Activated CD8-positive, alpha-beta memory T cell treated with anti-CD3 and anti-CD28 coated beads for 48 hours (primary cell): Measurements from ENCODE around the gene ZNF292.
"Not testable (repeated sequence)": the region's sequence is repeated elsewhere in the genome, so short reads cannot be mapped to it uniquely, and the experiment has no call there.

ENCODE experiments used
- DNase-seq, 3 experiments: peaks; one replicate each; pipeline ENCODE4 v3.0.0-alpha.2; 2020; ENCODE audit warnings: low read depth in 2 of 3, low spot score in 2 of 3

Gene ZNF292

DNA sequence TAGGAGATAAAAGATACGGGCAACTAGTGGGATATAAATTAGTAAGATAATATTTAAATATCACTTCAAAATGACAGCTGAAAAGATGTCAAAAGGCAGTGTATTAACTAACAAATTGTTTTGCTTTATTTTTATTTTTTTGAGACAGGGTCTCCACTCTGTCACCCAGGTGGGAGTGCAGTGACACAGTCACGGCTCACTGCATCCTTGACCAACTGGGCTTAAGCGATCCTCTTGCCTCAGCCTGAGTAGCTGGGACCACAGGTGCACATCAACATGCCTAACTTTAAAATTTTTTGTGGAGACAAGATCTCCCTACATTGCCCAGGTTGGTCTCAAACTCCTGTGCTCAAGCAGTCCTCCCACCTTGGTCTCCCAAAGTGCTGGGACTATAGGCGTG, 5.9 kb downstream of the ZNF292 start:
- DNase-seq, result no peak

DNA sequence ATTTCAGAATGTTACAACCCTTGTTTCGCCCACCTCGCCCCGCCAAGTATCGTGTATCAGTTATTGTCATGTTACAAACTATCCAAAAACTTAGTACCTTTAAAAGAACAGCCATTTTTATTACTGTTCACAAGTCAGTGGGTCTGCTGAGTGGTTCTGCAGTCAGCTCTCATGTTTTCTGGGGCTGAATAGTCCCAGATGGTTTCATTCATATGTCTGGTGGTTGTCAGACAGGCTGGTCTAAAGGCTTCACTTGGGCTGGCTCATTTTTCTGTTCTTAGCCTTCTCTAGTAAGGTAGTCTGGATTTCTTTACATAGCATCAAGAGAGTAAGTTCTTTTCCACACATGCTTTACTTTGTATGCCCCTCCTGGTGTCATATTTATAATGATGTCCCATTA, 8.6 kb downstream of the ZNF292 start:
- no peak for DNase-seq

DNA sequence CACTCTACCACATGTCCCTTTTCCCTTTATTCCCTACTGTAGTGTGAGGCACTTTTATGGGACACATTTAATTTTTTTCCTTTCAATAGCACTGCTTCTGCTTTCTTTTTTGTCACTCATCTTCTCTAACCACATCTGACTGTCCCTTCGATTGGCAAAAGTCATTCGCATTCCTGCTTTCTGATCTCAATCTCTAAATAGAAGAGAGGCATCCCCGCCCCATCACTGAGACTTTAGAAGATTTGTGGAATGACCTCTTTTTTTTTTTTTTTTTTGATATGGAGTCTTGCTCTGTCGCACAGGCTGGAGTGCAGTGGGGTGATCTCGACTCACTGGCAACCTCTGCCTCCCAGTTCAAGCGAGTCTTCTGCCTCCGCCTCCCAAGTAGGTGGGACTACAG, 9.1 kb downstream of the ZNF292 start:
- DNase-seq, result no peak

DNA sequence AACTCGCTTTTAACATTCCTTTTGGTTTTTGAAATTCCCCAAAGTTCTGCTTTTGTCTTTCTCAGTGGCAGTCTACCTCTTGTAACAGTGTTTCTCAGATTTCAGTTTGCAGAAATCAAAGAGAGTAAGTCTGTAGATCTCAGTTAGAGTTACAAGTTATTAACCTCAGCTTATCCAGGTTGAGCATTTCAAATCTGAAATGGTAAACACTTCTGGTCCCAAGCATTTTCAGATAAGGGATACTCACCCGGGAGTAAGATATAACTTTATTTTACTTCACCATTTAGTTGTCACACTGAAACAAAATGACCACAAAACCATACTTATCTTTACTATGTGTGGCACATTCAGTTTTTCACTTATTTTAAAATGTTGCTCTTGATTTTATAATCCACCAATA, 9.8 kb downstream of the ZNF292 start:
- no peak for DNase-seq

DNA sequence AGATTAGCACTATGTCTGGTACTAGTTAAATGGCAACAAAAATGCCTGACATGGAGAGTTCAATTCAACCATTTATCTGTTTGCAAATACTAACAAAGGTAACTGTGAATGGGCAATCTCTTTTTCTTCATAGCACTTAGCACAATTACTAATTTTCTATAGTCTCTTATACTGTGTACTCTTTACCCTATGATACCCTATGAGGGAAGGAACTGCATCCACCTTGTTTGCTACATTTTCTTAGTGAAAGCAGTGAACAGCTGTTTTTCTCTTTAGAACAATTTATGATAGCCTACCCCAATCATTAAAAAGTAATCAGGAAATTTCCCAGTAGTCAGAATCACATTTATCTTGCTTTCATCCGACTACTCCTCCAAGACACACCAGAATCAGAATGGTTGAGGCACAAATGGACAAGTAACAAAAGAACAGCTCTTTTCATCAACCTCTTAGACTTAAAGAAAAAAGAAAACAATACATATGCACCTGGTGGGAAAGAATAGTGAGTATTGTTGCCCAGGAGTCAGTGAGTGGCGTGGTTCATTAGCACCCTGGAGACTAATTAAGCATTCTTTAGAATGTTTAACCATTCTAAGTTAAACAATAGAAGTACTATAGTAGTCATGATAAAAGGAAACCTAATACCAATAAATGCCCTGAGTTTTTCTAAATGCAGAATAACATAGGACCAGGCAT, 16.7 kb downstream of the ZNF292 start:
- DNase-seq, result no peak

DNA sequence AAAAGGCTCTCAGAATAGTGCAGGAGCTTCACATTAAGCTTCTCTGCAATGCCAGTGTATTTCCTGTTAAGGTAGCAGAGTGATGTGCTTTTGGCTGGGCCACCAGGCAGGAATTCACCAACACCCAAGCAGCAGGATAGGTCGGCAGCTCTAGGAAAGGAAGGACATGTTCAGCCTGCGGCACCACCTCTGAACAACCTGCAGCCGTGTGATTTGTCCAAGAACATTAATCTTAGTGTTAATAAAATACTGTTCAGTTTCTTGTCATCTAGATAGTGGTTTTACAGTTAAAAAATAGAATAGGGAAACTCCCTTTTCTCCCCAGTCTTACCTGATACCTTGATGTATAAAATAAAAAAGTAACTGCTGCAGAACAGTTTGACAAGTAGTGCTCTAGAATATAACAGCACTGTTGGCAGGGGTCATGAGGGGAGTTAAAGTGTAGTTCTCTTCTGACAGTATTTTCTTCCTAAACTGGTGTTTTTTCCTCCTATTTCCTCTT, 18.8 kb downstream of the ZNF292 start:
- no peak for DNase-seq

DNA sequence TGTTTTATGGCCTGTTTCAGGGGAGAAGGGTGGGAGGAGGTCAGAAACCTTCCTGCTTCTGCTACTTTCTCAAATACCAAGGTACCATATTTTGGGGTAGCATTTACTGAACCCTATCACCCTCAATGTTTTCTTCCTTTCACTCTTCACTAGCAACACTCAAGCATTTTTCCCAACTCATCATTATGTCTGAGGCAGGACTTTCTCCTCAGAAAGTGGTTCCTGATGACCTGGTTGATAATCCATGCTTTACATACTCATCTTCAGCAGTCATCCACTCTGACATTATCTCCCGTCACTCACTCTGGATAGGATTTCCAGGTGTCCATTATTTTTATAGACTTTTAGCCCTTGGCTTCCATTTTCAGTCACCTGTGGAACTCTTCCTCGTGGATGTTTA, 21.1 kb downstream of the ZNF292 start:
- no peak for DNase-seq

DNA sequence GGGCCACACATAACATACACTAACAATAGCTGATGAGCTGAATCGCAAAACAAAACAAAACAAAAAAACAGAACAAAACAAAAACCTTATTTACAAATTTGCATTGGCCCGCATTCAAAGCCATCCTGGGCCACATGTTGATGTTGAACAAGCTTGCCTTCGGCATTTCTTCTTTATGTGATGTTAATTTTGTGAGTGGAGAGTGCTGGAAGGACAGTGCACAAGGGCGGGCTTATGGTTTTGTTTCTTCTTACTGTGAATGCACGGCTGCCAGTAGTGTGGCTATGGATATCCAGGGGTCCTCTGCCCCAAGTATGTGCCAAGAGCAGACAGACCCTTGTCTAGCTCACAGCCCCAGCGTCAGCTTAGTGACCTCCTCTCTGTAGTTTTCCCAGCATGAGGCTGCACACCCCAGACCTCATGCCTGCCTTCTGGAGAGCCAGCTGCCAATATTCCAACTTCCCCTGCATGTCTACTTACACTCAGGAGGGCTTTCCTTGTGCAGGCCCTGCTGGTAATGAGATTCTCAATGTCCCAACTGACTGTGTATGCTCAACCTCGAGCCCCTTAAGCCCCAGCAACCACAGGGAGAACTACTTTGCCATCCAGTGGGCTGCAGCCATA, 24.9 kb downstream of the ZNF292 start:
- DNase-seq, result no peak

DNA sequence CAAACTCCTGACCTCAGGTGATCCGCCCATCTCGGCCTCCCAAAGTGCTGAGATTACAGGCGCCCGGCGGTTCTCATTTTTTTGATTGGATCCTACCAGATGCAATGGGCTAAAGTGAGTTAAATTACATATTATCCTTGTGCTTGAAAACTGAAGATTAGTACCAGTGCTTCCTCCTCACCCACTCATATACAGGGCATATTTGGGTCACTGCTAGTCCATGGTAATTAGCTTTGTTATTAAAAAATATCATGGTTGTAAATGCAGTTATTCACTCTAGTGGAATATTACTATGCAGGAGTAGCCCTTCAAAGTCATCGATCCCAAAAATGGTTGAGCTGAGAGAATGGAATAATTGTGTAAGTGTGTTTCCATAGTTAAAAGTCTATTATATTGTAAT, 26.5 kb downstream of the ZNF292 start:
- DNase-seq, result no peak

DNA sequence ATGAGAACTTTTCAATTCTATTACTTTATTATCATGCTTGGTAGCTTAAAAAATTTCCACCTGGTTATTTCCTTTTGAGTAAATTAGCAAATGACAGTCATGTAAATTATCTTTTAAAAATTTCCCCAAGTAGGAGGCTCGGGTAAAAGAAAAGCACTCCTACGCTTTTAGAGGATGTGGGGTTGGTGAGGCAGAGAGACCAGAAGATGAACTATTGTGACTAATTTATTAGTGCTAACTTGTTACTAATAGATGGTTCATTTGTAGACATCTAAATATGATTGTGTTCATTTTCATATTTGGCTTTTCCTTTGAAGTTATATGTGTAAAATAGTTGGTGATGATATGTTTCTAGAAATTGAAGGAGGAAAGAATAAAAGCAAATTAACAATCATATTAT, 27.0 kb downstream of the ZNF292 start:
- DNase-seq, result no peak

DNA sequence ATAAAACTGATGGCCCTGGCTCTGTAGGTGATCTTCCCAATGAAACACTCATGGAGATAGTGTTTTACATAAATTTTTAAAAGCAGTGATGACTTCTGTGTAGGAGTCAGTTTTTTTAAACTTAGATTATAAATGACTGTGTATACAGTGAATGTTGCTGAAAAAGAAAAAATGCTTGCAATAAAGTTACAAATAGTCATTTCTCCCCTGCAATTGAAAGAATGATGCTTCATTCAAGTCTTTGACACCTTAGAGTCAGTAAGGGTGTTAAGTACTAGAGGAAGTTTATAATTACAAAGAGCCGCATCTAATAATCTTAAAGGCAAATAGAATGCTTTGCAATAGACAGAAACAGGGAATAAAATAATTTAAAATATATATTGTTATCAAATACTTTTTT, 27.6 kb downstream of the ZNF292 start:
- DNase-seq, result no peak

DNA sequence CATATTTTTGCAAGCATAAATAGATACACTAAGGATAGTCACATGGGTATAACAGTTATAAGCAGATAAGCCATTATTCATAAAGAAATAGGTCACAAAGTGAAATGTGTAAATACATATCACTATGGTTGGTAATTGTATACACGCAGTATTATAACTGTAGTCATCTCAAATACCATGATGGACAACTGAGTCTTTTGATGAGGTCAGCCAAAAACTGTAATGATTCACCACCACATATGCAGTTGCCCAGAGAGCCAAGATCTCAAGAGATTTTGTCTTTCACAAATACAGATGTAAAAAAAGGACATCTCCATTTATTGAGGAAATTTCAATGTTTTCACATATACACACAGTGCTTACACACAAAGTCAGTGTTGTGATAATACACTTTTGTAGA, 28.3 kb downstream of the ZNF292 start:
- no peak for DNase-seq

DNA sequence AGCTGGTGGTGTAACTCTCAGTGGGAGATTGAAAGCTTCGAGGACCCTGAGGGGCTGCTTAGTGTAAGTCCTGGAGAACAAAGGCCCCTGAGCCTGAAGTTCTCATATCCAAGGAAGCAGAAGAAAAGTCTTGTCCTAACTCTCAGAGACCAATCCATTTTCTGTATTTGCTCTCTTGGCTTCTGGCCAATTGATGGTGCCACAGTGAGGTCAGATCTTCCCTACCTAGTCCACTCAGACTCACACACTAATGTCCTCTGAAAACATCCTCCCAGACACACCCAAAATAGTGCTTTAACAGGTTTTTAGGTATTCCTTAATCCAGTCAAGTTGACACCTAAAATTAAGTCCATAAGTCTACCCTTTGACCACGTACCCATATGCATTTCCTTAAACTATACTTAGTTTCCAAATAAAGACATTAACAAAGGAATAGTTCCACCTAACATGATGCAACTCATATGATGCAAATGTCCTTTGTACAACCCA, 29.4 kb downstream of the ZNF292 start:
- no peak for DNase-seq

DNA sequence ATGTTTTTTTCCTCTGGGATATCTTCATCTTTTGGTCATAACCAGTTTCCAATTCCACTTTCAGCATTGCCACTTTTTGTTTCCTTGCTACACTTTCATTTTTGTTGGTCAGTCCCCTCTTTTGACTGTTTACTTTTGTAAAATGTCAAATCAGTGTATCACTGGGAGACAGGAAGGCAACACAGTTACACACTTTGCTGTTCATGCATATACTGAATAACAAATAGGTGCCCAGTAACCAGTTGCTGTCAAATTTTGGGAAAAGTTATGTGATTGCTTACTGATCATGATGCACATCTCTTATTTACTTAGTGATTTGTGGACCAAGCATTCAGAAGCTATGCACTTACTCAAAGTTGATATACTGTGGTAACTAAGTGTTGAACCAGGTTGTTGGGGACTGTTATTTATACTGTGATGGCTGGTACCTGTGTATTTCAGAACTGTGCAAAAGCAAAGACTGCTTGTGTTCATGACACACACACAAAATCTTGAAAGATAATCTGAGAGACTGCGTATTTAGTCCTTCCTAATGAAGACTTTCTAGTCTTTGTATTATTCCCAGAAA, 41.0 kb downstream of the ZNF292 start:
- no peak for DNase-seq

DNA sequence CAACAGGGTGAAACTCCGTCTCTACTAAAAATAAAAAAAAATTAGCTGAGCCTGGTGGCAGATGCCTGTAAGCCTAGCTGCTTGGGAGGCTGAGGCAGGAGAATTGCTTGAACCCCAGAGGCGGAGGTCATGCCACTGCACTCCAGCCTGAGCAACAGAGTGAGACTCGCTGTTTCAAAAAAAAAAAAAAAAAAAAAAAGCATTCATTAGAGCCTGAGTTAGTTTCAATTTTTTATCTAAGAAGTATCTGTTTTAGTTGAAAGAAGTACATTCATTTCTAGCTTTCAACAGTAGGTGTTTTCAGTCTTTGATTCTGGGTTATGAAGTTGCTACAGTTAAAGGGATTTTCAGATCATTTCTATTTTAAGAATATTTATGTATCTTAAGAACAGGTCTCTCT, 42.2 kb downstream of the ZNF292 start:
- no peak for DNase-seq

DNA sequence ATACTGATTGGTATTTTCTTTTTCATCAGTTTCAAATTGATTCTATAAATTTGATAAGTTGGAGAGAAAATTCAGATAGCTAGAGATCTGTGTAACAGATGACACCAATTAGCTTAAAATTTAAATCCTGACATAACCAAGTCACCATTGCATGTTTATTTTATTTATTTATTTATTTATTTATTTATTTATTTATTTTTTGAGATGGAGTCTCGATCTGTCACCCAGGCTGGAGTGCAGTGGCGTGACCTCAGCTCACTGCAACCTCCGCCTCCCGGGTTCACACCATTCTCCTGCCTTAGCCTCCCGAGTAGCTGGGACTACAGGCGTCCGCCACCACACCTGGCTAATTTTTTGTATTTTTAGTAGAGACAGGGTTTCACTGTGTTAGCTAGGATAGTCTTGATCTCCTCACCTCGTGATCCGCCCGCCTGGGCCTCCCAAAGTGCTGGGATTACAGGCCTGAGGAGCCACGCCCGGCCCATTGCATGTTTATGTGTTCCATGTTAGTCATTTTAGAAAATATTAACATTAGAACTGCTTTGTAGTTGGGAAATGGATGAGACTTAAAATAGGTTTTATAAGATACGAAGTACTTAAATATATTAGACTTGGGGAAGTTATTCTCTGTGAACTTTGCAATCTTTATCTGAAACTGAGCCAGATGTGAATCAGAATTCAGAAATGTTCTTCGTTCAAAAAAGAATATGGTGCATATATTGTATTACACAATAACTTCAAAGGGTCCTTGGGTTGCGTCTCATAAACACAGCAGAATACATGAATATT, 42.9 kb downstream of the ZNF292 start:
- not testable (repeated sequence) for DNase-seq

DNA sequence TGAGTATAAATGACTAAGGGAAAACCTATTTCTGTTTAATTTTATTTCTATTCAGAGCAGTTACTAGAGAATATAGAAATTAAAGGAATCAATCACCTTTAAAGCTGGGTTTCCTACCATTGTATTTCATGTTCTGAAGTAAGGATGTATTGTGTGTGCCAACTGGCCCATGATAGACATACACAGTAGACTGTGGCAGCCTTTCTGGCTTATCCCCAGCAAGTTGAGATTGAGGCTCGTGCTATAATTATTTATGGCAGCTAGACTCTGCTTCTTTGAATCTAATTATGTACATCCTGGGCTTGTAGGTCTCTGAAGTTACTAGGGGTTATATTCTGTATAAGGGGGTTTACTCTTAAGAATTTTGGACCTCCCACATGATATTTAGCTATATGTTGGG, 44.4 kb downstream of the ZNF292 start:
- no peak for DNase-seq

DNA sequence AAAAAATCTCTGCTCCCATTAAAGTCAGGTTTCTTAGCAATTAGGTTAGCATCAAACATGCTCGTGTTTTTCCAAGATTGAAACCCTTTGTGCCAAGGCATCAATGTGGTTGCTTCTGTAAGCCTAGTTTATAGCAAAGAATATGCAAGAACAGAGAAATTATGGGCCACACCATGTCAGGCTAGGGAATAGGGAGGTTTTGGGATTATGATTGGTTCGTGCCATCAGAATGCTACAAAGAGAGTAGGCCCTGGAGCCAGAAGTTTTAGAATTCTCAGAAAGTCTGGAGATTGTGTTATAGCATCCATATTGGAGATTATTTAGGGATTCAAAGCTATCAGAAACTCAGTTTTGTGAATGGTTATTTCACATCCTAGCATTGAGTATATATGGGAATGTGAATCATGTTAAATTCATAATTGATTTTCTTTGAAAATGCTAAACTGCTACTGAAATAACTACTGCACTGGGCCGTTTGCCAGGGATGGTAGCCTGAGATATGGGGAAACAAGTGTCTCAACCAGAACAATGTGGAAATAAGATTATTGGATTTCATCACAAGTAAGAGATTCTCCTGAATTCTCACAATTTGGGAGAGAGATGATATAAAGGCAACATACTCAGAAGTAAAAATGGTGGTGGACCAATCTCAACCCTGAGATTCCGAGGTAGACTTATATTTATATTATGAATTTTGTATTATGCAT, 45.3 kb downstream of the ZNF292 start:
- DNase-seq, result no peak

DNA sequence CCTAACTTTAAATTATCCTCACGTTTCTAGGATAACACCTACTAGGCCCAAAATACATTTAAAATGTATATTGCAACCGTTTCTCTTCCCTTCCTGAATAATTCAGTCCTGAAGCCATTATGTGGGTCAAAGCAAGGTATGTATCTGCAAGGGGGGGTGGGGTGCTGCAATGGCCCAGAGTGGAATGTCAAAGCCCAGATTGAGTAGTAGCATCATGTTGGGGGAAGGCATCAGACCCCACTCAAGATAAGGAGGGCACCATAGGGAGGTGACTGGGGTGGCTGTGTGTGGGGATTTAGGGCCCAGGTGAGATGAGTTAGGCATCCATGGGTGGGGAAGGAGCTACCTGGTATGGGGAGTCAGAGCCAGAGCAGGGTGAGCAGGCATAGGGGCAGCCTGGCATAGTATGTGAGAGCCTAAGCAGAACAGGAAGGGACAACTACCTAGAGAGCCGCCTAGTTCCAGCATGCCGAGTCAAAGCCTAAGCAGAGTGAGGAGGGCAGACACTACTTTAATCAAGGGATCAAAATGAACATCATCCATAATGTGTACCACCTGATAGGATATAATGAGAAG, 48.2 kb downstream of the ZNF292 start:
- DNase-seq, result no peak

DNA sequence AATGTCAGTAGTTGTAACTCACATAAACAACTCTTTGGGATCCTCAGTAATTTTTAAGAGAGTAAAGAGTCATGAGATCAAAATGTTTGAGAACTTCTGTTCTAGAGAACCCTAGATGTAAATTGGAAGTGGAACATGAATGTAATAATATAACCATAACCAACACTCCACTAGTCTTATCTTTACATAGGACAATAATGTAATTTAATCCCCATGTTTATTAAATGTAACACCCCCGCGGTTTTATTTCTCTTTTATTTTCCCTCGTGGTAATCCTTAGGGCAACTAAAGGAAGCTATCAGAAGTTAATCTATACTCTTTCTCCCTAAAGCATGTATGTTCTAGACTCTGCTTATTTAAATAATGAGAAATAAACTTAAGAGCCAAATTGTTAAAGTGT, 54.4 kb downstream of the ZNF292 start:
- no peak for DNase-seq

DNA sequence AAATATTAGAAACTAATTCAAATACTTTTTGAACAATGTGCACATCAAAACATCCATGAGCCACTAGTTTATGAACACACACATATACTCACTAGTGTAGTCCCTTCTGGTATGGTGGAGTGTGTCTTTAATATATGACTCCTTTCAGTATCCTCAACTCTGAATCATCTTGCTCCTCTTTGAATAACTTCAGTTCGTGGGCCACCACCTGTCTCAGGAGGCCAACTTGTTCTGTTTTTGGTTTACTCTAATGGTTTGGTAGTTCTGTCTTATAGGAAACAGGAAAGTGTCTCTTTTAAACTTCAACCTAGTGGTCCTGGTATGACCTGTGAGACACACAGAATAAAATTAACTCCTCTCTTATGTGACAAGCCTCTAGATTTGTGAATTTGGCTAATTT, 55.6 kb downstream of the ZNF292 start:
- no peak for DNase-seq
